Right renal pelvis (tissue), 4 donors: ENCODE results near the gene HOXD8. TPM values are rescaled to one million over a fixed set of nuclear protein-coding genes. Genes with fewer than 3 reads are reported as not detected.

Source experiments
- DNase-seq, 4 donors: peaks; one replicate each; pipeline ENCODE4 v3.0.0-alpha.2; 2013; ENCODE audit warnings: low read depth in 4 of 4, low spot score in 3 of 4, missing footprints in 1 of 4
- polyA plus RNA-seq, 4 donors: library from polyadenylated mRNA; unstranded; fragments of 120-200 nt; gene quantifications; one replicate each; pipeline ENCODE4 v1.2.1, GENCODE V29; 2013; ENCODE audit not compliant: insufficient read length in 4 of 4

The HOXD8 gene
- polyA plus RNA-seq, 4 donors, result 212 to 250 (median 235) TPM

DNA sequence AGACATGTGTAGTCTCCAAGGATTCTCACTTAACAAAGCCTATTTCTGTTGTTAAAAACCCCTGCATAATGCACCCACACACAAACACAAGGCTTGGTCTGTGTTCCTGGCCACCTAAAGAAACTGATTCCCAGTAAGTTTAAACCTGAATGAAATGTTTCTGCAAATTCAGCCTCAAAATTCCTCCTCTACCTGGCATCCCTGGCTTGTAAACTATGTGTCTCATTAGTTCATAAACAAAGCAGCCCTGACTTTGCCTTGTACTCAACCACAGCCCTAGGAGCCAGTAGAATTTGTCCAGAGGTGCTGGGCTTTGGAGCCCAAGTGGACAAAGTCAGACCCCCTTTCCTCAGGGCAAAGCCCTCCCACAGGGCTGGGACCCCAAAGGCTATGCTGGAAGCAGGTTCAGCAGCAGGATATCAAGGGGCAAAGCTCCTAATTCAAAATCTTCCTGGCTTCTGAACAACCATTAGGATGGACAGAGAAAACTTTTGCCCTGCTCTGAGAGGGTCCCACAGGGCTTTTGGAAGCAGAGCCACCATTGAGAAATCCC lies 39.6 kb upstream of the HOXD8 start:
- no peak for DNase-seq

DNA sequence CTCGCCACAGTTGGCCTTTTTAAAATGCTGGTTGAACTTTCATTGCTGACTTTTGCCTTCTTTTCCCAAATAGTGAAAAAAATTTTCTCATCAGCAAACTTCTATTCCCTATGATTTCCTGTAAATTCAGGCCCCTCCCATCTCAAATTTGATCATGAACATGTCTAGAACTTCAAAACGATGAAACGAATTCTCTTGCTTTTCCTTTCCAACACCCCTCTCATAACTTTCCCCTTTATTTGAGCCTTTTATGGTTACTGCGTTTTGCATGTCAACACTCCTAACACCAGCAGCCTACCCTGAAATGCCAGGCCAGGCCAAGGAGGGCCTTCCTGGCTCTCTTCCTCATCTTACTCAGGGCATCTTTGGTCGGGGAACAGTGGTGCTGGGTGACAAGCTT lies 38.6 kb upstream of the HOXD8 start:
- no peak for DNase-seq

DNA sequence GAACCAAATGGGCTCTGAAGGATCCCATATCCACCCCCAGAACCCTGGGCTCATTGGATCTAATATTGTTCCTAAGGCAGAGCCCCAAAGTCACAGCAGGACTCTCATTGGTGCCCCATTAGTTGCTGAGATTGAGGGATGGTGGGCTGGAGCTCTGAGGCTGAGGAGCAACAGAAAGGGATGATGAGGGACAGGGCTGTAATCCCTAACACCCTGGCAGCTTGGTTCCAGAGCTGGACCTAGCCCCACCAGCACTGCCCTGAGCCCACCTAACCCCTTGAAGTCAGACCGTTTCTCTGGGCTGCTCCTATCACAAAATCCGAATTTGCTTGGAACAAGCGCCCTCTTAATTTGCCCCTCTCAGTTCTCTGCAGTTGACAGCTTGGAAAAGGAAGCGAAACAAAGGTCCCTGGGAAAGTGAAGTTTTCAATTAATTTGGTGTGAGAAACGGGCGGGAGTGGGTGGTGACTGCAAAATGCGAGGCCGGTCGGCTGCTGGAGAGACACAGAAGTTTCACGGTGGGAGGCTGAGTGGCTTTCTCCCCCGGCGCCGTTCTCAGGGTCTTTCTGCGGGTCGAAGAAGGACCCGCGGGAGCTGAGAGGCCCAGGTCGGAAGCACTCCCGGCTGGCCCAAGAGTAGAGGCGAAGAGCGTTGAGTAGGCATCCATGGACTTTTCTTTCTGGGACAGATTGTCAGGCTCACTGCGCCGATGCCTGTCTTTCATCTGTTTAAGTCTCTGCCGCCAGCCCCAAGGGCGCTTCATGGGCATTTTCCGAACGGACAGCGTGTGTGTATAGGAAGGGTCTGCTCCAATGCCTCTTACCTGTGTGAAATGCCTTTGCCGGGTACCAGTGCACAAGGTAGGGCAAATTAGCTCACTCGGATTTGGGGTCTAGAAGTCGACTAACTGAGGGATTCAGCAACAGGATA lies 37.9 kb upstream of the HOXD8 start:
- DNase-seq, result no peak

DNA sequence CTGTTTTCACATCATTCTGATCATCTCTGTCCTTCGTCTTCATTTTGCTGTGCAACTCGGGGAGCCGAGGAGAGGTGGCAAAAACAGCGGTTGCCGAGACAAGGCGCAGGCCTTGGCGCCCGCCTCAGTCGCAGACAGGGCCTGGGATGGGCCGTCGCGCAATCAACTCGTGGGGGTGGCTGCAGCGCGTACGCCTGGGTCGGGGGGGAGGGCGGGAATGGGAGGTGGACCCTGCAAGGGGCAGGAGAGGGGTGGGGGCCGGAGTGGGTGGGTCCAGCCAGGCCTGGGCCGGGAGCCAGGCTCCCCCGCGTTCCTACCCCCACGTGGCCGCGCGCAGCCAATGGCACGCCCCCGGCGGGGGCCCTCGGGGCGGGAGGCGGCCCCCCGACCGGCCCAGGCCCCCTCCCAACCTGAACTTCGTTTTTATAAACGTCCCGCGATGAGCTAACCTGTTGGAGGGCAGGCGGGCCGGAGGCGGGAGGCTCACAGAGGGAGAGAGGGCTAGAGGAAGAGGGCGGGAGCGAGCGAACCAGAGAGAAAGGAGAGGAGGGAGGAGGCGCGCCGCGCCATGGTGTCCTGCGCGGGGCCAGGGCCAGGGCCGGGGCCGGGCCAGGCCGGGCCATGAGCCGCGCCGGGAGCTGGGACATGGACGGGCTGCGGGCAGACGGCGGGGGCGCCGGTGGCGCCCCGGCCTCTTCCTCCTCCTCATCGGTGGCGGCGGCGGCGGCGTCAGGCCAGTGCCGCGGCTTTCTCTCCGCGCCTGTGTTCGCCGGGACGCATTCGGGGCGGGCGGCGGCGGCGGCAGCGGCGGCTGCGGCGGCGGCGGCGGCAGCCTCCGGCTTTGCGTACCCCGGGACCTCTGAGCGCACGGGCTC lies 37.0 kb upstream of the HOXD8 start, which contains the start of gene HOXD13:
HOXD13 (plus strand) TSS at position 452 of the 875 bp plus-strand sequence; CDS start at position 622, 170 bp downstream.
- DNase-seq, result no peak

DNA sequence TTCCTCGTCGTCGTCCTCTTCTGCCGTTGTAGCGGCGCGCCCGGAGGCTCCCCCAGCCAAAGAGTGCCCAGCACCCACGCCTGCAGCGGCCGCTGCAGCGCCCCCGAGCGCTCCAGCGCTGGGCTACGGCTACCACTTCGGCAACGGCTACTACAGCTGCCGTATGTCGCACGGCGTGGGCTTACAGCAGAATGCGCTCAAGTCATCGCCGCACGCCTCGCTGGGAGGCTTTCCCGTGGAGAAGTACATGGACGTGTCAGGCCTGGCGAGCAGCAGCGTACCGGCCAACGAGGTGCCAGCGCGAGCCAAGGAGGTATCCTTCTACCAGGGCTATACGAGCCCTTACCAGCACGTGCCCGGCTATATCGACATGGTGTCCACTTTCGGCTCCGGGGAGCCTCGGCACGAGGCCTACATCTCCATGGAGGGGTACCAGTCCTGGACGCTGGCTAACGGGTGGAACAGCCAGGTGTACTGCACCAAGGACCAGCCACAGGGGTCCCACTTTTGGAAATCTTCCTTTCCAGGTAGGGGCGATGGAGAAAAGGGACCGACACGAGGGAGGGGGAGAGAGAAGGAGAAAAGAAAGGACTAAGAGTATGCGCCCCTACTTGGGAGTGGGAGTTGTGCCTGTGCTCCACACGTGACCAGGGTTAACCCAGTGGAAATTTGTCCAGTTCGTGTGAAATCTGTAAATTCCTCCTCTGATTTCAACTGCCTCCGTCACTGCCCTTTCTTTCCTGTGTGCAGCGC lies 36.2 kb upstream of the HOXD8 start:
- no peak for DNase-seq

DNA sequence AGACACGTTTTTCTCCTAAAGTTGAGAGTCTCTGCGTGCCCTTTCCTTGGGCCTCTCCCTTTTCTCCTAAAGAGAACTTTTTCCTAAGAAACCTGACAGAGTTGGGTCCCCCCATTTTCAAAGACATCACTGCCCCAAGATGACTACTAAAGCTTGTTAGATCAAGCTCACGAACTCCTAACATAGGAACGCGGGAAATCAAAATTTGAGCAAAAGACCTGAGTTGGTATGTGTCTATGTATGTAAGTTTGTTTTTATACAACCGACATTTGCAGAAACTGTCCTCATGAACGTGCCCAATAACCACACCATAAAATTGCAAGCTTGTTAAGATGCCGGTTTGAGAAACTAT lies 35.6 kb upstream of the HOXD8 start:
- DNase-seq, result no peak

DNA sequence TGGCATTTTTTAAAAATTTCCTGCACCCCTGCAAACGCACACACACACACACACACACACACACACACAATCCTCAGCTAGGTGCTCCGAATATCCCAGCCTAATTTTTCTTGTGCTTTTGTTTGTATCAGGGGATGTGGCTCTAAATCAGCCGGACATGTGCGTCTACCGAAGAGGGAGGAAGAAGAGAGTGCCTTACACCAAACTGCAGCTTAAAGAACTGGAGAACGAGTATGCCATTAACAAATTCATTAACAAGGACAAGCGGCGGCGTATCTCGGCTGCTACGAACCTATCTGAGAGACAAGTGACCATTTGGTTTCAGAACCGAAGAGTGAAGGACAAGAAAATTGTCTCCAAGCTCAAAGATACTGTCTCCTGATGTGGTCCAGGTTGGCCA lies 35.2 kb upstream of the HOXD8 start:
- no peak for DNase-seq

DNA sequence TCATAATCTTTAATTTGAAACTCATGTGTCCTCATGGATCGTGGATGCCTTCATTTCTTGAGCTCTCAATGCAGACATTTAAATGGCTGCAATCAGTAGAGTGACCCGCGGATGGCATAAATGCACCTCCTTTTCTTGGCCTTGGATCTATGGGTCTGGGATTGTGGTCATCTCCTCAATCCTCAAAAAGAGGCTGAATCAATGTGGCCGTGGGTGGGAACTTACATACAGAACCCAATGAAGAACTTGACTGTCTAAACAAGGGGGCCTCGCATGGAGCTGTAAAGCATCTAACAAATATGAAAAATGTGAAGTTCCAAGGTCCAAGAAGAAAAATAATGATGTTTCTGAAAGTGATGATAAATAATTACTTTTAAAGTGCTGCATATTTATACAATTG lies 34.1 kb upstream of the HOXD8 start:
- DNase-seq, result no peak

DNA sequence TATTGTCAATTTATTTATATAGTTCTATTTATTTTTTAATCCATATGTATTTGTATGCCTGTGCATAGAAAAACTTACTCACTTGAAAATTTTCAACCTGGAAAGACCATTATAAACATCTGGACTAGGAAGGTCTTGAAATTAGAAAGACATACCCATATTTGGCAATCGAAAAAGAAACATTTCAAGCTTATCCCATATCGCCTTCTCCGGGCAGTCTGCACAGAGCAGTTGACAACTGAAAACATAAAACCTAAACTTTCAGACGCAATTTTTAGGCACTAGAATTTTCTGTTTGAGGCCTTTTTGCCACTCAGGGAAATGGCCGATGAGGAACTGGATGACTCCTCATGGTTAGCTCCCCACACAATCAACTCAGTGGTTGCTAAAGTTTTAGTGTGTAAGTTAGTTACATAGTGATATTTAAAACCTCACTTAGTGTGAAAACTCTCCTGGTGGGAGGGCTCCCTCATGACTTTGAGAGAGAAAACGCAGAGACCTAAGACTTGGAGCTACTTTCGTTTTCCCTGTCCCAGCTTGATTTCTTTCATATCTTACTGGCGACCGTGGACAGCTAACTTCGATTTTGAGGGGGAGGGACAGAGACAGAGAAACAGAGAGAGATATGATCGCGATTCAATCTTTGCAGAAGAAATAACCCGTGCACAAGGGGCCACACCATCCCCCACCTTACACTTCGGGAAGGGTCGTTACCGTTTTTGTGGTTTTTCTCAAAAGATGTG lies 33.1 kb upstream of the HOXD8 start:
- no peak for DNase-seq

DNA sequence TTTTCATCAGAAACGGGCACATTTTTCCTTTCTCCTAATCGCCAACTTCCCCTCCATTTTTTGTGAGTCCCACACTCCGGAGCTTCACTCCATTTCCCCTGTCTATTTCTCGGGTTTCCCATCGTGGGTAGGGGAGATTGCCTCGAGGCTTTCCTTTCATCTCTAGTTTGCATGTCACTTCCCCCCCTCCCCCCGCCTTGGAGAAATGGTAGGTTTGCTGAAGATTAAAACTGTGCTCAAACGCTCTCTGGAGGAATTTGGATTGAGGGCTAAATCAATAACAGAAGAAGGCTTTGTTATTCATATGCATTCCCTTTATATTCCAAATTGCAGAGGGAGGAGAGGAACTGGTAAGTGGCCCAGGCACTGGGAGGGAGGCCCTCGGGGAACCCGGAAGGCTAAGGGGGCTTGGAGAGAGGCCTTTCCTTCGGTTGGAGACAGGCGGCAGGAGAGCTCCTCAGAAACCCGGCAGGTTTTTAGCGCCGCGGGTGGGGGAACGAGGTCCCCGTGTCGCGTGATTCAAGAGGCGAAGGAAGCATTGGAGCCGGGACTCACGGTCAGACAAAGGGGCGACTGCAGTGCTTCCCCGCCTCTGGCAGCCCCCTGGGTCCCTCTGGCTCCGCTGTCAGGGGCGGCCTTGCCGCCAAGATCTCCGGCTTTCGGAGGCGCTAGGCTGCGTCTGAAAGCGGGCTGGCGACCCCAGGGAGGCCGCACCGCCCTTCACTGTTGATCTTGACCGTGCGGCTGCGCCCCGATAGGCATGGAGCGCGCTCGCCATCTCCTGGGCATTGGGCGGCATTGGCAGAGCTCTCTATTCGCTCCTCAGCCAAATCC lies 32.3 kb upstream of the HOXD8 start:
- no peak for DNase-seq

DNA sequence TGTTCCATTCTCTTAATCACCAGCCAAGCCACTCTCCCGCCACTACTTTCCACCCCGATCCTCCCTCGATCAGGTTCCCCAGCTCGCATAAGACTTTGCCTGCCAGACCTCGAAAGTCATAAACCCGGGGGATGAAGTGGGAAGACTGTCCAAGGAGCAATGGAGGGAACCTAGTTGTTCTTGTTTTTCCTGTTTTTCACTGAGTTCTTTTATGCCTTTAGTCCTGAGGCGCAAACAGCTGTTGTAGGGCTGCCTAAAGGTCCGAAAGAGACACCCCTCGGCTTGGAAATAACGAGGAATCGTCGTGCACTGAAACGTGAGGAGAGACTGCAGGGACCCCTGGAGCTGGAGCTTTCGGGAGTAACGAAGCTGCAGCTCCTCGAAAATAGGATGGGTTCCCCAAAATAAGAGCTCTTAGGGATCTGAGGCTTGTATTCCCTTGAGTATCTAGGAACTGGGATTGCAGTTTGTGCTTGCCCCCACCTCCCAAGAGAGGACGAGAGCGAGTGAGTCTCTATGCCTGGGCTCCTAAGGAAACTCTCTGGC lies 31.6 kb upstream of the HOXD8 start:
- DNase-seq, result no peak

DNA sequence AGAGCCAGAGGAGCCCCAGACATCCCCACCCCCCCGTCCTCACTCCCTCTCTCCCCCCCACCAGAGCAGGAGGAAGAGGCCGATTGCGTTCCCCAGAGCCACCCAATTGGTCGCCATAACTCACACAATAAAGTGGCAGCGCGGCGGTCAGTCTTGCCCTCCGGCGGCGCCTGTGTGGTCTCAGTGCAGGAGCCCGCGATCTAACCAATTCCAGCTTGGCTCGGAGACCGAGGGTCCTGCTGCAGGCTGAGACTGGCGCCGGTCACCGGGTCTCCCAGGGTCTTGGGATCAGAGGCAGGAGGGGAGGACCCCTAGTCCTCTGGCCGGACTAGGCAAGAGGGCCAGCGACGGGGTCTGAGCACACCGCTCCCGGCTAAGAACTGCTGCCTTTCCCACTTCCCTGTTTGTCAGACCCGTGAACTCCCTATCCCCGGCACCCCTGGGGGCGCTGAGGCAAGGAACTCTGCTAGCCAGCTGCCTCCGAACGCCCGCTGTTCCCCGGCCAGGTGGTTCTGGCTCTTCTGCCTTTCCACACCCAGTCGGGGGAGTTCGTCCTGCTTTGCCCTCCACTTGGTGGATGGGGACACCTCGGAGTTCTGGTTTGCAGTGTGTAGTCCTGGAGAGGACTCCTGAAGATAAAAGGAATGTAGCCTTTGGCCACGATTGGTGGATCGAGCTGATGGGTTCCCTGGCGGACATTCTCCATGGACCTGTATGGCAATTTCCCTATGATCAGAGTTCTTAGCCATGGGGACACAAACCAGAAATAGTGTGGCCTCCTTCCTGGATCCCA lies 30.9 kb upstream of the HOXD8 start:
- no peak for DNase-seq

DNA sequence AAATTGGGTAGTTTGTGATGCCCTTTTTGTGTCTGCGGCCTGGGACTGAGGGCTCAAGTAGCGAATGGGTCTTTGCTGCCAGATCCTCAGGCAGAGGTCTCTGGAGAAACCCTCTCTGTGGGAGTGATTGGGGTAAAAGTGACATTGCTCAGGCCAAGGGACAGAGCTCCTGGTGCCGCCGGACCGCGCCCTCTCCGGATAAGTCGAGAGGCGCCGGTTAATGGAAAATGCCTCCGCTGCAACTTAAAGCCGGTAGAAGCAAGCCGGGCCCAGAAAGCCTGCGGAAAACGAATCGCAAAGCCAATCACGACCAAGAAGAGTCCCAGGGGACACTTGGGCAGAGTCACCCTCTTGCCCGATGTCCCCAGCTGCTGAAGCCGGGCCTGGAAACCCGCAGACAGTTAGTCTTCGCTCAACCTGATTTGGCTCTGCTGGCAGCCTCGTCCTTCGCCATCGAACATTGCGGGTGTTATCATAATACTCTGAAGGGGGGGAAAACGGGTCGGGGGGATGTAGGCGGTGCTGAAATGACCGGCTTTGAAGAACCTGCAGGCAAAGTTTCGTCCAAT lies 30.3 kb upstream of the HOXD8 start:
- no peak for DNase-seq

DNA sequence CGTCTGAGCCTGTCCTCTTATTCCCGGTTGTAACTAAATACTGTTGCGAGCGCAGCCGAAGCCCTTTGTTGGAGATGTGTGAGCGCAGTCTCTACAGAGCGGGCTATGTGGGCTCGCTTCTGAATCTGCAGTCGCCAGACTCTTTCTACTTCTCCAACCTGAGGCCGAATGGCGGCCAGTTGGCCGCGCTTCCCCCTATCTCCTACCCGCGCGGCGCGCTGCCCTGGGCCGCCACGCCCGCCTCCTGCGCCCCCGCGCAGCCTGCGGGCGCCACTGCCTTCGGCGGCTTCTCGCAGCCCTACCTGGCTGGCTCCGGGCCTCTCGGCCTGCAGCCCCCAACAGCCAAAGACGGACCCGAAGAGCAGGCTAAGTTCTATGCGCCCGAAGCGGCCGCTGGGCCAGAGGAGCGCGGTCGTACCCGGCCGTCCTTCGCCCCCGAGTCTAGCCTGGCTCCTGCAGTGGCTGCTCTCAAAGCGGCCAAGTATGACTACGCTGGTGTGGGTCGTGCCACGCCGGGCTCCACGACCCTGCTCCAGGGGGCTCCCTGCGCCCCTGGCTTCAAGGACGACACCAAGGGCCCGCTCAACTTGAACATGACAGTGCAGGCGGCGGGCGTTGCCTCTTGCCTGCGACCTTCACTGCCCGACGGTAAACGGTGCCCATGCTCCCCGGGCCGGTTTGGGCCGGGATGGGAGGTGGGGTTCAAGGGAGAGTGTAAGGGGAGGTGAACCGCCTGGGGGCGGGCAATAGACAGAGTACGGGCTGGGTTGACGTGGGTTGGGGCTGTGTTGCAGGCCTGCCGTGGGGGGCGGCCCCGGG lies 29.6 kb upstream of the HOXD8 start, which contains the start of gene HOXD12:
HOXD12 (plus strand) TSS at position 68 of the 819 bp plus-strand sequence; CDS start at position 75, 7 bp downstream.
- DNase-seq, result no peak

DNA sequence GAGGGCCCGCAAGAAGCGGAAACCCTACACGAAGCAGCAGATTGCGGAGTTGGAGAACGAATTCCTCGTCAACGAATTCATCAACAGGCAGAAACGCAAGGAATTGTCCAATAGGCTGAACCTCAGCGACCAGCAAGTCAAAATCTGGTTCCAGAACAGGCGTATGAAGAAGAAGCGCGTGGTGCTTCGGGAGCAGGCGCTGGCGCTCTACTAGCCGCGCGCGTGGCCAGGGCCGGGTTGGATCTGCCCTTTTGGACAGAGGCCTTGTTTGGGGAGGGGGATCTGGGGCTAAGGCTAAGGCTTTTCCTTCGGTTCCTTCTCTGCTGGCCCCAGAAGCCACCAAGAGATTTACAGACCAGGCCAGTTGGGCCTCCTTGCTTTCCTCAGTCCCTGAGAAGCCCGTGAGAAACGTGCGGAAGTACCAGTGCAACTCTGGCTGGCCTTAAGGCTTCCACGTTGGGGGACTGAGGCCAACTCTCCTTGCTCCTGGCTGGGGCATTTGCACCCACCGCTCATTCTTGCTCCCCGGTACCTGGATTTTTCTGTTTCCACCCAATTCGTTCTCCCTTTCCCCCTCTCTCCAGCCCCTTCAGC lies 28.9 kb upstream of the HOXD8 start:
- no peak for DNase-seq

DNA sequence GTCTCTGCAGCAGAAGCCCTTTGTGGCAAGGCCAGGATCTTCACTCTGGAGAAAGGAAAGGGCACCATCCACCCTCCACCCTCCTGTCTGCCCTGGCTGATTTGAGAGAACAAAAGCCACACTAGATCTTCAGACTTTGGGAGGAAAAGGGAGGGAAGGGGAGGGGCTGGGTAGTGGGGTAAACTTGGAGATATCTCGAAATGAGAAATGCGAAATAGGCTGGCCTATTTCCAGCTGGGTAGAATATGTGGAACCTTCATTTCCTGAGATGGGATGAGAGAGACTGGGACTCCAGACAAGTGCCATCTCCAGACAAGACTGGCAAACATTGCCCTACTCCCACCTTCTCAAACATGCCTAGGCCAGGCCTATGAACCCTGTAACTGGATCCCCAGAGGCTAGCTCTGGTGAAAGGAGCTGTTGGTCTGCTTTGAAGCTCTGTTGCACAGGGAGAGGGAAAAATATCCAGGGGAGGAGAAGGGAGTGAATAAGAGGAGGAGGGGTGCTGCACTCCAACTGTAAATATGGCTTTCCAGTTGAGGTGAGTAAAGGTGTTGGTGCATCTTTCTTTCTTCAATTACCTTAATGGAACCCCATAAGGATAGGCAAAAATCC lies 28.2 kb upstream of the HOXD8 start:
- no peak for DNase-seq
